ENCODE data around the gene AFAP1L2.
A peak's percentile ranks its signal among the peaks of the same experiment; 100 is the strongest.

The AFAP1L2 gene

GRCh38 chr10:114412907-114413797, 8.8 kb upstream of the AFAP1L2 start:
- no peak for FAIRE-seq

GRCh38 chr10:114408968-114409444, 4.7 kb upstream of the AFAP1L2 start:
- no peak for FAIRE-seq

GRCh38 chr10:114408112-114408967, 4.0 kb upstream of the AFAP1L2 start:
- FAIRE-seq = no peak

- FAIRE-seq = no peak
Observed at GRCh38 chr10:114406455-114406854, 2.2 kb upstream of the AFAP1L2 start.

GRCh38 chr10:114405011-114405350, 679 bp upstream of the AFAP1L2 start:
- FAIRE-seq = no peak

- FAIRE-seq = no peak
Observed at GRCh38 chr10:114403541-114404161, 651 bp downstream of the AFAP1L2 start.

- no peak for FAIRE-seq
Observed at GRCh38 chr10:114402871-114403540, 1.3 kb downstream of the AFAP1L2 start.

- no peak for FAIRE-seq
Observed at GRCh38 chr10:114402233-114402632, 2.1 kb downstream of the AFAP1L2 start.

GRCh38 chr10:114401195-114401791, 3.0 kb downstream of the AFAP1L2 start:
- peak; percentile 48 for FAIRE-seq

GRCh38 chr10:114400091-114400490, 4.2 kb downstream of the AFAP1L2 start:
- FAIRE-seq = no peak

- no peak for FAIRE-seq
Observed at GRCh38 chr10:114399576-114399975, 4.7 kb downstream of the AFAP1L2 start.

- FAIRE-seq = no peak
Observed at GRCh38 chr10:114398587-114399331, 5.5 kb downstream of the AFAP1L2 start.

GRCh38 chr10:114397651-114398145, 6.6 kb downstream of the AFAP1L2 start:
- no peak for FAIRE-seq

- FAIRE-seq = no peak
Observed at GRCh38 chr10:114396464-114396863, 7.8 kb downstream of the AFAP1L2 start.

- FAIRE-seq = no peak
Observed at GRCh38 chr10:114395366-114396022, 8.8 kb downstream of the AFAP1L2 start.

GRCh38 chr10:114394531-114394930, 9.8 kb downstream of the AFAP1L2 start:
- FAIRE-seq = no peak

GRCh38 chr10:114393886-114394285, 10.4 kb downstream of the AFAP1L2 start:
- FAIRE-seq = no peak

- no peak for FAIRE-seq
Observed at GRCh38 chr10:114393482-114393881, 10.8 kb downstream of the AFAP1L2 start.

- FAIRE-seq = no peak
Observed at GRCh38 chr10:114392112-114392835, 12.0 kb downstream of the AFAP1L2 start.

- FAIRE-seq = no peak
Observed at GRCh38 chr10:114391599-114391998, 12.7 kb downstream of the AFAP1L2 start.

All from endometrium (tissue), 2 donors.